ENCODE results near the gene NIN.

GRCh38 chr14:50846226-50846880, 15.4 kb upstream of the NIN start:
- TF ChIP-seq TCF12 (IDR thresholded peaks at IDR 0.05; ENCODE audit: low read depth) (no peak), CREB1 (IDR thresholded peaks at IDR 0.05; ENCODE audit: low read depth) (no peak), YY1 (IDR thresholded peaks at IDR 0.05; ENCODE audit: low read depth) (no peak), TAF1 (IDR thresholded peaks at IDR 0.05; ENCODE audit: low read depth) (no peak), EP300 (IDR thresholded peaks at IDR 0.05; ENCODE audit: borderline replicate concordance) (no peak), RAD21 (IDR thresholded peaks at IDR 0.05; ENCODE audit: low read depth) (no peak), FOXM1 (IDR thresholded peaks at IDR 0.05; ENCODE audit: borderline replicate concordance, low read depth) (no peak), TEAD4 (IDR thresholded peaks at IDR 0.05) (no peak), NFIC (IDR thresholded peaks at IDR 0.05) (no peak), ZBTB7A (IDR thresholded peaks at IDR 0.05; ENCODE audit: low read depth) (no peak), CEBPB (IDR thresholded peaks at IDR 0.05) (no peak)
- TF ChIP-seq, protein P1, sequence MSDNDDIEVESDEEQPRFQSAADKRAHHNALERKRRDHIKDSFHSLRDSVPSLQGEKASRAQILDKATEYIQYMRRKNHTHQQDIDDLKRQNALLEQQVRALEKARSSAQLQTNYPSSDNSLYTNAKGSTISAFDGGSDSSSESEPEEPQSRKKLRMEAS (IDR thresholded peaks at IDR 0.05): no peak

Data from Ishikawa (cell line).